GM23338 (cell line): Measurements from ENCODE around the gene MTRF1. TPM values are rescaled to one million over a fixed set of nuclear protein-coding genes. Genes with fewer than 3 reads are reported as not detected.

Experiments used
- ATAC-seq: fragments of 200-7000 bp; cut with Tn5 transposase; 3 replicates; pipeline ENCODE4 v1.9.1; 2020
- DNase-seq: peaks from one replicate; pipeline ENCODE4 v3.0.0-alpha.2; 2015; ENCODE audit warnings: low spot score
- H2AFZ ChIP-seq: fragments of 200-600 bp; sonication (generic); 2 replicates; pipeline ENCODE4 v1.8.0; 2016; ENCODE audit warnings: antibody characterized with exemption, mild to moderate bottlenecking, moderate library complexity
- H3F3A ChIP-seq: fragments of 200-600 bp; sonication (generic); replicated peaks from 2 replicates; pipeline ENCODE4 v1.8.0; 2017; ENCODE audit warnings: antibody characterized with exemption, mixed run types, low read depth
- H3K27ac ChIP-seq: fragments of 200-600 bp; sonication (generic); 2 replicates; pipeline ENCODE4 v1.6.1; 2016; ENCODE audit warnings: low read depth
- H3K27me3 ChIP-seq: fragments of 200-600 bp; sonication (generic); 2 replicates; pipeline ENCODE4 v1.8.0; 2016; ENCODE audit warnings: mild to moderate bottlenecking, mixed run types, moderate library complexity; ENCODE audit not compliant: insufficient read depth
- H3K36me3 ChIP-seq: fragments of 200-600 bp; sonication (generic); 2 replicates; pipeline ENCODE4 v1.8.0; 2016; ENCODE audit warnings: mild to moderate bottlenecking; ENCODE audit not compliant: insufficient read depth
- H3K4me1 ChIP-seq: fragments of 200-600 bp; sonication (generic); 2 replicates; pipeline ENCODE4 v1.8.0; 2016; ENCODE audit warnings: mild to moderate bottlenecking, moderate library complexity; ENCODE audit not compliant: insufficient read depth
- H3K4me2 ChIP-seq: fragments of 200-600 bp; sonication (generic); 2 replicates; pipeline ENCODE4 v1.7.1; 2017; ENCODE audit warnings: mixed run types
- H3K4me3 ChIP-seq: fragments of 200-600 bp; sonication (generic); 2 replicates; pipeline ENCODE4 v1.6.1; 2016; ENCODE audit warnings: mixed run types
- H3K79me2 ChIP-seq: fragments of 200-600 bp; sonication (generic); replicated peaks from 2 replicates; pipeline ENCODE4 v1.8.0; 2017; ENCODE audit warnings: mild to moderate bottlenecking; ENCODE audit not compliant: insufficient read depth
- H3K9me2 ChIP-seq: fragments of 200-600 bp; sonication (generic); 2 replicates; pipeline ENCODE4 v1.8.0; 2017; ENCODE audit not compliant: insufficient read depth
- H4K20me1 ChIP-seq: fragments of 200-600 bp; sonication (generic); replicated peaks from 2 replicates; pipeline ENCODE4 v1.8.0; 2017; ENCODE audit warnings: mild to moderate bottlenecking; ENCODE audit not compliant: insufficient read depth
- H3K27ac Mint-ChIP-seq: 2 replicates; pipeline ENCODE4 v1.8.0; 2020; ENCODE audit warnings: inconsistent platforms, mild to moderate bottlenecking, moderate library complexity, mixed read lengths
- H3K27me3 Mint-ChIP-seq: 3 replicates; pipeline ENCODE4 v1.8.0; 2022; ENCODE audit warnings: low read depth, mild to moderate bottlenecking, moderate library complexity, mixed read lengths, inconsistent platforms; ENCODE audit not compliant: insufficient read depth, poor library complexity
- H3K36me3 Mint-ChIP-seq: 3 replicates; pipeline ENCODE4 v1.8.0; 2021; ENCODE audit warnings: low read depth, mild to moderate bottlenecking, inconsistent platforms, moderate library complexity, mixed read lengths
- H3K4me1 Mint-ChIP-seq: 3 replicates; pipeline ENCODE4 v1.8.0; 2020; ENCODE audit warnings: mild to moderate bottlenecking, inconsistent platforms, mixed read lengths
- H3K4me3 Mint-ChIP-seq: 3 replicates; pipeline ENCODE4 v1.8.0; 2021; ENCODE audit warnings: moderate library complexity, mild to moderate bottlenecking, inconsistent platforms, mixed read lengths
- H3K9me3 Mint-ChIP-seq: 3 replicates; pipeline ENCODE4 v1.8.0; 2020; ENCODE audit warnings: moderate library complexity, mild to moderate bottlenecking, inconsistent platforms, mixed read lengths
- CREB1 ChIP-seq: fragments of 250-450 bp; sonication (Bioruptor Pico); IDR thresholded peaks from 2 replicates; pipeline ENCODE4 v1.5.0; 2020; ENCODE audit warnings: low read depth, mild to moderate bottlenecking, moderate library complexity
- CTCF ChIP-seq, 2 experiments: fragments of 200-600 bp in 1 of 2; sonication (generic) in 1 of 2; conservative IDR thresholded peaks; 2 replicates each; pipeline versions ENCODE4 v1.5.1 to v1.6.1; 2016 to 2017; ENCODE audit warnings: antibody characterized with exemption in 2 of 2, low read depth in 2 of 2, mild to moderate bottlenecking in 2 of 2, moderate library complexity in 1 of 2
- POLR2AphosphoS5 ChIP-seq: IDR thresholded peaks from 2 replicates; pipeline ENCODE4 v1.6.1; 2016; ENCODE audit warnings: antibody characterized with exemption, low read depth
- ZNF462 ChIP-seq: fragments of 250-450 bp; sonication (Bioruptor Pico); IDR thresholded peaks from 2 replicates; pipeline ENCODE4 v1.5.0; 2020; ENCODE audit warnings: mild to moderate bottlenecking, moderate library complexity
- polyA plus RNA-seq: library from polyadenylated mRNA; unstranded; fragments of >200 nt; fragmentation: Nextera tagmentation; extraction: Ambion mirVana; gene quantifications from 2 replicates; pipeline ENCODE4 v1.2.1, GENCODE V29; 2016
- total RNA-seq: library from RNA; depleted of rRNA; stranded (reverse); fragments of >200 nt; shearing (Covaris generic); gene quantifications from 2 replicates; pipeline ENCODE4 v1.2.3, GENCODE V29; 2014

The MTRF1 gene
- total and polyA plus RNA-seq, 2 experiments from 2014 or later: 18.4 to 22.6 TPM

GRCh38 chr13:41196620-41197019 is 66.8 kb downstream of the MTRF1 start:
- DNase-seq: peak; percentile 42
- H2AFZ ChIP-seq: no peak overlapping the region
- no peak overlapping the region for H3K4me3 ChIP-seq
- H3K27me3 ChIP-seq: no peaks in the 10 kb centered on the region
- TF ChIP-seq CTCF (conservative IDR thresholded peaks at IDR 0.05; ENCODE audit: low read depth in 2 of 2): peak; percentile 56 to 60
- TF ChIP-seq ZNF462 (CRISPR knock-in tag): no peak
- H3K27ac Mint-ChIP-seq: no peak overlapping the region
- no peak overlapping the region for H3K4me2 ChIP-seq
- peaks cover 12% of the 10 kb centered on the region for H3K79me2 ChIP-seq
- H3F3A ChIP-seq: no peaks in the 10 kb centered on the region
- no peaks in the 10 kb centered on the region for H4K20me1 ChIP-seq
- peaks cover 15% of the 10 kb centered on the region for H3K4me1 Mint-ChIP-seq
- H3K36me3 ChIP-seq: no peaks in the 10 kb centered on the region
- no peak overlapping the region for H3K27ac ChIP-seq
- peaks cover 21% of the 10 kb centered on the region for H3K36me3 Mint-ChIP-seq
- H3K9me3 Mint-ChIP-seq: peaks cover 14% of the 10 kb centered on the region; the same call in 2 of the 3 replicates
- H3K27me3 Mint-ChIP-seq: peaks cover 12% of the 10 kb centered on the region
- no peaks in the 10 kb centered on the region for H3K9me2 ChIP-seq
- ATAC-seq: no peak
- 0 out of 2 replicates have a peak, but pooled peaks cover 3% of the 10 kb centered on the region for H3K4me1 ChIP-seq
- no peak overlapping the region for H3K4me3 Mint-ChIP-seq

GRCh38 chr13:41196011-41196410 is 67.4 kb downstream of the MTRF1 start:
- Histone ChIP-seq H3F3A (no peaks in the 10 kb centered on the region), H3K27ac (no peak overlapping the region), H3K36me3 (no peaks in the 10 kb centered on the region), H4K20me1 (no peaks in the 10 kb centered on the region), H3K4me2 (no peak overlapping the region), H3K4me3 (no peak overlapping the region), H3K9me2 (no peaks in the 10 kb centered on the region), H3K27me3 (no peaks in the 10 kb centered on the region), H2AFZ (no peak overlapping the region), H3K79me2 (peaks cover 13% of the 10 kb centered on the region), H3K4me1 (0 out of 2 replicates have a peak, but pooled peaks cover 3% of the 10 kb centered on the region)
- Mint-ChIP-seq H3K36me3 (peaks cover 21% of the 10 kb centered on the region), H3K9me3 (peaks cover 14% of the 10 kb centered on the region; the same call in 2 of the 3 replicates), H3K4me3 (no peak overlapping the region), H3K27me3 (peaks cover 12% of the 10 kb centered on the region), H3K27ac (no peak overlapping the region), H3K4me1 (peaks cover 16% of the 10 kb centered on the region)
- no peak for DNase-seq
- no peak for ATAC-seq
- TF ChIP-seq CREB1 (CRISPR knock-in tag) (no peak), POLR2AphosphoS5 (no peak), ZNF462 (CRISPR knock-in tag) (no peak)
